DOHH2 (cell line): ENCODE results near the gene NOD2.

Source experiments
- EZH2phosphoT487 ChIP-seq: fragments of 200-600 bp; sonication (generic); IDR thresholded peaks from 2 replicates; pipeline ENCODE4 v1.6.1; 2017; ENCODE audit warnings: borderline replicate concordance, mild to moderate bottlenecking, antibody characterized with exemption, low read length, moderate library complexity, mixed read lengths
- TF ChIP-seq, protein P1 (sequence below): fragments of 200-600 bp; sonication (generic); IDR thresholded peaks from one replicate; pipeline ENCODE4 v1.5.1; 2014; ENCODE audit warnings: antibody characterized with exemption, mild to moderate bottlenecking, low read depth, low read length; ENCODE audit not compliant: poor library complexity, severe bottlenecking

DNA sequence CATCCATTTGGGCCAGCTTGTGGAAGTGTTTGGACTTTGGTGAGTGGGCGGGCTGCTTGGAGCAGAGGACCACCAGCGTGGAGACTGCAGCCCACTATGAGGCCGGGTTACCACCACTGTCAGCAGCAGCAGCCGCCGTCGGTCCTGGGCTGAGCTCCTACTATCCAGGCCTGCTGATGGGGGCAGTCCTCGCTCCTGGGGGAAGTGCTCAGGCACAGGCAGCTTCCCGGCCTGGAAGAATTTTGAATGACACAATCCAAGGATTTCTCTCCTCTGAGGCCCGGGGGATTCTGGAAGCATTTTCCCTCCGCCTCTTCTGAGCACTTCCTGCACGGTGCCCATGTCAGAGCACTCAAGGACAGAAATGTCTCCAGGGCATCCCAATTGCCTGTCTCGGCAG is 5.3 kb upstream of the NOD2 start:
- TF ChIP-seq, protein P1, sequence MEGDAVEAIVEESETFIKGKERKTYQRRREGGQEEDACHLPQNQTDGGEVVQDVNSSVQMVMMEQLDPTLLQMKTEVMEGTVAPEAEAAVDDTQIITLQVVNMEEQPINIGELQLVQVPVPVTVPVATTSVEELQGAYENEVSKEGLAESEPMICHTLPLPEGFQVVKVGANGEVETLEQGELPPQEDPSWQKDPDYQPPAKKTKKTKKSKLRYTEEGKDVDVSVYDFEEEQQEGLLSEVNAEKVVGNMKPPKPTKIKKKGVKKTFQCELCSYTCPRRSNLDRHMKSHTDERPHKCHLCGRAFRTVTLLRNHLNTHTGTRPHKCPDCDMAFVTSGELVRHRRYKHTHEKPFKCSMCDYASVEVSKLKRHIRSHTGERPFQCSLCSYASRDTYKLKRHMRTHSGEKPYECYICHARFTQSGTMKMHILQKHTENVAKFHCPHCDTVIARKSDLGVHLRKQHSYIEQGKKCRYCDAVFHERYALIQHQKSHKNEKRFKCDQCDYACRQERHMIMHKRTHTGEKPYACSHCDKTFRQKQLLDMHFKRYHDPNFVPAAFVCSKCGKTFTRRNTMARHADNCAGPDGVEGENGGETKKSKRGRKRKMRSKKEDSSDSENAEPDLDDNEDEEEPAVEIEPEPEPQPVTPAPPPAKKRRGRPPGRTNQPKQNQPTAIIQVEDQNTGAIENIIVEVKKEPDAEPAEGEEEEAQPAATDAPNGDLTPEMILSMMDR, result no peak
- no peak for TF ChIP-seq EZH2phosphoT487
